NT2/D1 (cell line): Measurements from ENCODE around the gene KAT6B.
"Not testable (repeated sequence)": the region's sequence is repeated elsewhere in the genome, so short reads cannot be mapped to it uniquely, and the experiment has no call there.

ENCODE experiments used
- DNase-seq: peaks from one replicate; pipeline ENCODE4 v3.0.0-alpha.2; 2011; ENCODE audit warnings: low read depth, low spot score
- H3K27me3 ChIP-seq: 2 replicates; pipeline ENCODE4 v1.6.0; 2011; ENCODE audit warnings: mild to moderate bottlenecking; ENCODE audit not compliant: insufficient read length, insufficient read depth
- H3K36me3 ChIP-seq: 2 replicates; pipeline ENCODE4 v1.6.1; 2011; ENCODE audit warnings: mild to moderate bottlenecking, low read length, mixed read lengths; ENCODE audit not compliant: insufficient read depth, insufficient read length
- H3K4me1 ChIP-seq: 2 replicates; pipeline ENCODE4 v1.5.1; 2011; ENCODE audit not compliant: insufficient read depth, insufficient read length
- H3K4me3 ChIP-seq: 2 replicates; pipeline ENCODE4 v1.5.1; 2011; ENCODE audit warnings: low read depth; ENCODE audit not compliant: insufficient read length
- H3K9ac ChIP-seq: 2 replicates; pipeline ENCODE4 v1.6.0; 2011; ENCODE audit warnings: low read depth; ENCODE audit not compliant: insufficient read length
- H3K9me3 ChIP-seq: 2 replicates; pipeline ENCODE4 v1.5.1; 2011; ENCODE audit warnings: mild to moderate bottlenecking, low read length; ENCODE audit not compliant: insufficient read depth
- SUZ12 ChIP-seq: IDR thresholded peaks from 2 replicates; pipeline ENCODE4 v1.6.1; 2011; ENCODE audit not compliant: insufficient read length, insufficient read depth; ENCODE audit errors: extremely low read depth
- YY1 ChIP-seq: IDR thresholded peaks from 2 replicates; pipeline ENCODE4 v1.6.1; 2011; ENCODE audit not compliant: insufficient read length, insufficient read depth
- ZNF274 ChIP-seq: IDR thresholded peaks from 2 replicates; pipeline ENCODE4 v1.6.1; 2011; ENCODE audit warnings: mild to moderate bottlenecking, low read depth, low read length

KAT6B gene

DNA sequence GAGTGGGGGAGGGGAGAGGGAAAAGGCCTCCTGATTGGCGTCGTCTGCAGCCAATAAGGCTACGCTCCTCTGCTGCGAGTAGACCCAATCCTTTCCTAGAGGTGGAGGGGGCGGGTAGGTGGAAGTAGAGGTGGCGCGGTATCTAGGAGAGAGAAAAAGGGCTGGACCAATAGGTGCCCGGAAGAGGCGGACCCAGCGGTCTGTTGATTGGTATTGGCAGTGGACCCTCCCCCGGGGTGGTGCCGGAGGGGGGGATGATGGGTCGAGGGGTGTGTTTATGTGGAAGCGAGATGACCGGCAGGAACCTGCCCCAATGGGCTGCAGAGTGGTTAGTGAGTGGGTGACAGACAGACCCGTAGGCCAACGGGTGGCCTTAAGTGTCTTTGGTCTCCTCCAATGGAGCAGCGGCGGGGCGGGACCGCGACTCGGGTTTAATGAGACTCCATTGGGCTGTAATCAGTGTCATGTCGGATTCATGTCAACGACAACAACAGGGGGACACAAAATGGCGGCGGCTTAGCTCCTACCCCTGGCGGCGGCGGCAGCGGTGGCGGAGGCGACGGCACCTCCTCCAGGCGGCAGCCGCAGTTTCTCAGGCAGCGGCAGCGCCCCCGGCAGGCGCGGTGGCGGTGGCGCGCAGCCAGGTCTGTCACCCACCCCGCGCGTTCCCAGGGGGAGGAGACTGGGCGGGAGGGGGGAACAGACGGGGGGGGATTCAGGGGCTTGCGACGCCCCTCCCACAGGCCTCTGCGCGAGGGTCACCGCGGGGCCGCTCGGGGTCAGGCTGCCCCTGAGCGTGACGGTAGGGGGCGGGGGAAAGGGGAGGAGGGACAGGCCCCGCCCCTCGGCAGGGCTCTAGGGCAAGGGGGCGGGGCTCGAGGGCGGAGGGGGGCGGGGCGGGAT, at the start of gene KAT6B:
Gene KAT6B, plus strand, starts transcription at position 459 of the 903 bp plus-strand sequence. CDS start 16,258 bp downstream, outside the sequence.
- H3K36me3 ChIP-seq, result no peaks in the 10 kb centered on the region
- H3K4me3 ChIP-seq, result peak within 1 kb of the TSS; percentile 88
- TF ChIP-seq YY1, result peak; percentile 71
- no peak for TF ChIP-seq SUZ12
- no peak for TF ChIP-seq ZNF274
- peak; percentile 98 for DNase-seq
- no peaks in the 10 kb centered on the region for H3K4me1 ChIP-seq
- H3K9me3 ChIP-seq, result no peaks in the 10 kb centered on the region
- H3K27me3 ChIP-seq, result no peaks in the 10 kb centered on the region
- peak within 1 kb of the TSS; percentile 95 for H3K9ac ChIP-seq

DNA sequence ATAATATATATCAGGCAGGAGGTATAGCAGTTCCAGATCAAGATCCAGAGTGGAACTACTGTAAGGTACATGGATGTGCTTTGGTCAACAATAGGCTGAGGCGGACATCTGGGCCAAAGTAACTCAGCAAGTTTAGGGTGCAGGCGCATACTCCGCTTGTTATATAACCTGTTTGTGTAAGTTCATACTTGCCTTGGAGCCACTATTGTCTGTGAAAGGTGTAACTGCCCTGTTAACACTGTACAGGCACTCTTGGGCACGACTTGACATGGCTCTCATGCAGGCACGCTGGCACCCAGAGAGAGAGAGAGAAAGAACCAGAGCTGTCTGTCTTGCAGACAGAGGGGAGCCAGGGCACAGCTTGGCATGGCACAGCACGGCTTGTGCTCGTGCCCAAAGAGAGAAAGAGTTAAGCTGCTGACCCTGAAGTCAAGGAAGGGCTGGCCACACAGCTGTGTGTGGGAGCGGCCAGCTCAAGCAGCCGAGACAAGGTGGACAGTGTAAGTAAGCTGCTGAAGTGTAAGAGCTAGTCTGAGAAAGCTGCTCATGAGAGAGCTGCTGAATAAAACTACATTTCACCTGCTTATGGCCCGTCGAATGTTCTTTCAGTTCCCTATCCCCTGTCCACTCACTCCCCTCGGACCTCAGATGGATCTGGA, 47.8 kb upstream of the KAT6B start:
- TF ChIP-seq SUZ12 (no peak), ZNF274 (no peak), YY1 (no peak)
- DNase-seq, result no peak

DNA sequence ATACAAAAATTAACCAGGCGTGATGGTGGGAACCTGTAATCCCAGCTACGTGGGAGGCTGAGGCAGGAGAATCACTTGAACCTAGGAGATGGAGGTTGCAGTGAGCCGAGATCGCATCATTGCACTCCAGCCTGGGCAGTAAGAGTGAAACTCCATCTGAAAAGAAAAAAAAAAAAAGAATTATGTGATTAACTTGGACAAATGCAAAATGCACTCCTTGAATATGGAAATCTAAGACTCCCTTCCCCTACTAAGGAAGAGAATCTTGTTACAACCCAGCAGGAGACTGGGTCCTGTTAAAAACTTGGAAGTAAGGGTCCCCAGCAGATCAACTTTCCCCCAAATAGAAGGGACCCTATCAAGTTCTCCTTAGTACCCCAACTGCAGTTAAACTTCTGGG, 44.5 kb upstream of the KAT6B start:
- H3K27me3 ChIP-seq, DNase-seq, H3K4me3 ChIP-seq, H3K4me1 ChIP-seq, H3K36me3 ChIP-seq, H3K9me3 ChIP-seq, H3K9ac ChIP-seq: not testable (repeated sequence)

More for the DNA sequence above, 47.8 kb upstream of the KAT6B start:
- Histone ChIP-seq H3K4me1 (no peaks in the 10 kb centered on the region), H3K27me3 (no peaks in the 10 kb centered on the region), H3K9ac (no peak overlapping the region), H3K4me3 (no peak overlapping the region), H3K36me3 (no peaks in the 10 kb centered on the region), H3K9me3 (no peaks in the 10 kb centered on the region; the same call in 1 of the 2 replicates)

DNA sequence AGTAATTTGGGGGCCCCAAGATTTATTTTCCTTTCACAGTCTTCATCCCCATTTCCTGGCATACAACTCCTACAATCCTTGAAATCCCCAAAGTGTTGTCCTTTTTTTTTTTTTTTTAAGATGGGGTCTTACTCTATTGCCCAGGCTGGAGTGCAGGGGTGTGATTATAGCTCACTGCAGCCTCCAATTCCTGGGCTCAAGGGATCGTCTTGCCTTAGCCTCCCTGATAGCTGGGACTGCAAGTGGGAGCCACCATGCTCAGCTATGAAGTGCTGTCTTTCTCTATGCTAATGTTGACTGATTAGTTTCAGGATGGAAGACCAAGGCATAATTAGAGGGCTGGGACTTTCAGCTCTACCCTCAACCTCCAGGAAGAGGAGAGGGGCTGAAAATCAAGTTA, 41.9 kb upstream of the KAT6B start:
- Histone ChIP-seq H3K4me1 (no peaks in the 10 kb centered on the region), H3K36me3 (no peaks in the 10 kb centered on the region), H3K27me3 (no peaks in the 10 kb centered on the region), H3K9ac (no peak overlapping the region), H3K4me3 (no peak overlapping the region), H3K9me3 (no peaks in the 10 kb centered on the region)
- no peak for DNase-seq
- TF ChIP-seq ZNF274 (no peak), YY1 (no peak), SUZ12 (no peak)

DNA sequence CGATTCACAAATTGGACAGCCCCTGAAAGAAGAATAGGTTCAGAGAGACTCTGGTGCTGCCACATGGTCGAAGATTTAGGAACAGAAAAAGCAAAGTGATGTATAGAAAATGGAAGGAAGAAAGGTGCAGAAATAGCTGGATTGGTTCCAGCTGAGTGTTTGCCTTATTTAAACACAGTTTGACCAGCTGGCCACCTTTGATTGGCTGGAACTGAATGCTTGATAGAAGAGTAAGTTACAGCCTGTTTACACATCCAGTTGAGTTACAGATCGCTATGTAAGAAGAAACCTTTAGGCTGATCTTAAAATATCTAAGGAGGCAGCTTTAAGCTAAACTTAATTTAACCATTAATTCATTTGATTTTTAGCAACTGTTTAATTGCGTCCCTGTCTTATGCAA, 40.3 kb upstream of the KAT6B start:
- Histone ChIP-seq H3K36me3 (no peaks in the 10 kb centered on the region), H3K9me3 (no peaks in the 10 kb centered on the region), H3K4me3 (no peak overlapping the region), H3K27me3 (no peaks in the 10 kb centered on the region), H3K4me1 (no peaks in the 10 kb centered on the region), H3K9ac (no peak overlapping the region)
- TF ChIP-seq SUZ12 (no peak), YY1 (no peak), ZNF274 (no peak)
- DNase-seq, result no peak

DNA sequence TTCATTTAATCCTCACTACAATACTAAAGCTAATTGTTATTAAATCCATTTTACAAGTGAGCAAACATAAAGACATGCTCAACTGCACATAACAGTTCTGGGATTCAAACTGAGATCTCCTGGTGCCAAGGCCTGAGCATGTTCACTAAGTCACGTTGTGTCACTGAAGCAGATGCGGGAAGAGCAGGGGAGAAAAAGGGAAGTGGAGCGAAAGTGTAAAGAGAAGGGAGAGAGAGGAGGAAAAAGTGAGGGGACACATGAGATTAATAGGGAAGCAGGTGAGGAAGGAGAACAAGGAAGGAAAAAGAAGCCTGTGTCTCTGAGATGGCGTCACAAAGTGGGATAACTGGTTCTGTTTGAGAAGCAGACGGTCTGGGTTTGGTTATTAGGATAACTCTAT, 38.9 kb upstream of the KAT6B start:
- no peaks in the 10 kb centered on the region for H3K36me3 ChIP-seq
- no peaks in the 10 kb centered on the region for H3K27me3 ChIP-seq
- H3K4me1 ChIP-seq, result no peaks in the 10 kb centered on the region
- no peak for DNase-seq
- H3K9me3 ChIP-seq, result no peaks in the 10 kb centered on the region
- TF ChIP-seq YY1 (no peak), SUZ12 (no peak), ZNF274 (no peak)
- H3K9ac ChIP-seq, result no peak overlapping the region
- H3K4me3 ChIP-seq, result no peak overlapping the region

DNA sequence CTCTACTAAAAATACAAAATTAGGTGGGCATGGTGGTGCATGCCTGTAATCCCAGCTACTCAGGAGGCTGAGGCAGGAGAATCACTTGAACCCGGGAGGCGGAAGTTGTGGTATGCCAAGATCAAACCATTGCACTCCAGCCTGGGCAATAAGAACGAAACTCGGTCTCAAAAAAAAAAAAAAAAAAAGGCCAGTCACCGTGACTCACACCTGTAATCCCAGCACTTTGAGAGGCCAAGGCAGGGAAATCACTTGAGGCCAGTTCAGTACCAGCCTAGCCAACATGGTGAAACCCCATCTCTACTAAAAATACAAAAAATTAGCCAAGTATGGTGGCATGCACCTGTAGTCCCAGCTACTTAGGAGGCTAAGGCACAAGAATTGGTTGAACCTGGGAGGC, 34.4 kb upstream of the KAT6B start:
- H3K27me3 ChIP-seq, H3K9ac ChIP-seq, H3K4me1 ChIP-seq, H3K4me3 ChIP-seq, H3K9me3 ChIP-seq, DNase-seq, H3K36me3 ChIP-seq: not testable (repeated sequence)
